Memory B cell (primary cell): Measurements from ENCODE around the gene LTB4R.

Experiments
- ATAC-seq: fragments of 150-1000 bp; cut with Tn5 transposase; 2 replicates; pipeline ENCODE4 v1.10.0; 2021; ENCODE audit warnings: low read depth, mild to moderate bottlenecking, moderate library complexity
- DNase-seq, 2 donors: peaks; one replicate each; pipeline ENCODE4 v3.0.0; 2022; ENCODE audit warnings: low spot score in 2 of 2
- H3K27ac Mint-ChIP-seq: one replicate; pipeline ENCODE4 v1.8.0; 2022; ENCODE audit warnings: mild to moderate bottlenecking, moderate library complexity, mixed read lengths
- H3K27me3 Mint-ChIP-seq: one replicate; pipeline ENCODE4 v1.8.0; 2022; ENCODE audit warnings: mixed read lengths
- H3K36me3 Mint-ChIP-seq: one replicate; pipeline ENCODE4 v1.8.0; 2022; ENCODE audit warnings: mild to moderate bottlenecking, mixed read lengths
- H3K4me1 Mint-ChIP-seq: one replicate; pipeline ENCODE4 v1.8.0; 2022; ENCODE audit warnings: mixed read lengths
- H3K4me3 Mint-ChIP-seq: one replicate; pipeline ENCODE4 v1.8.0; 2022; ENCODE audit warnings: mild to moderate bottlenecking, moderate library complexity, mixed read lengths
- H3K9me3 Mint-ChIP-seq: one replicate; pipeline ENCODE4 v1.8.0; 2022; ENCODE audit warnings: mixed read lengths

Gene LTB4R

DNA sequence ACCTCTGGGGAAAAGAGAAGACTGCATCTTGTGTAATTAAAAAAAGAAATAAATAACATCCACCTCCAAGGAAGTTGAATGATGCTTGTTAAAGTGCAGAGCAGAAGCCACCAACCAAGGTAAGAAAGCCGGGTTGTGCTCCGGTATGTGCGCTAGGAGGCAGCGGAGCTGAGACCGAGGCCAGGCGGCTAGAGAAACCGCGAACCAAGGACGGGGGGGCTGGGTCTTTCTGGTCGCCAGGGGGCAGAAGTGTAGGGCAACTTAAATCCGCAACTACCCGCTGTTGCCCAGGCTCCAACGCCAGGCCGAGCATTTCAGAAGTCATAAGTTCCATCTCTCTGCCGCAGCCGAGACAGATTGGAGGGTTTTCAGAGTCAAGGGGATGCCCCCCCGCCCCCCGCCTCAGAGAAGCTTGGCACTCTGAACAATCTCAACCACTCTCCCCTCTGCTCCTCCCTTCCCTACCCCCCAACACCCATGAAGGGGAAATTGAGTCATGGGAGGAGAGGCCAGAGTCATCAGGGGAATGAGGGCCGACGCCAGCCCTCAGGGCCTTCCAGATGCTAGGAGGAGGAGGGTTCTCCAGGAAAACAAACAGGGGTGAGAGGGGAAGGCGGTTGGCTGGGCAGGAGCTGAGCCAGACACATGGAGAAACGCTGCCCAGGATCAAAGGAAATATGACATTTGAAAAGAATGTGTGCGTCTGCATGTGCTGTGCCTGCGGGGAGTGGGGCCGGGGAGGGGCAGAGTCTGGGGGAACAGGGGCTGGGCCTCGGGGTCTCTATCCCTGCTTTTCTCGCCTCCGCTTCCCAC lies 54.5 kb downstream of the LTB4R start:
- ATAC-seq (peak; percentile 62), DNase-seq (peak; percentile 74 to 77)
- Mint-ChIP-seq H3K36me3 (no peaks in the 10 kb centered on the region), H3K27me3 (peaks cover 15% of the 10 kb centered on the region), H3K4me3 (peak overlapping the region; percentile 92), H3K27ac (peak overlapping the region; percentile 84), H3K9me3 (no peaks in the 10 kb centered on the region), H3K4me1 (peaks cover 29% of the 10 kb centered on the region)

DNA sequence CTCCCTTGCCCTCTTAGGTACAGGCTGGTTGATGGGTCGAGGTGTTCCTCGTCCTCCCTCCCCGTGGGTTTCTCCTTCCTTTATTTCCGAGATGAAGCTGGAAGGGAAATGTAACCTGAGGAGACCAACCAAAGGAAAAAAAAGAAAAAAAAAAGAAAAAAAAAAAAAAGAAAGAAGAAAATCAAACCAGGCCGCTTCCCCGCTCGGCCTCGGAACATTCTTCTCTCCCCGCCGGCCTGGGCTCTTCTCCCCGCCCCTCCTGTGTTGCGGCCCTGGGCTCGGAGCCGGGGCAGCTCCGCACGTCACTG lies 55.1 kb downstream of the LTB4R start:
- Mint-ChIP-seq H3K4me1 (peaks cover 29% of the 10 kb centered on the region), H3K27ac (peak overlapping the region; percentile 84), H3K27me3 (peaks cover 15% of the 10 kb centered on the region), H3K4me3 (peak overlapping the region; percentile 92), H3K9me3 (no peaks in the 10 kb centered on the region), H3K36me3 (no peaks in the 10 kb centered on the region)
- DNase-seq (no peak), ATAC-seq (no peak)

DNA sequence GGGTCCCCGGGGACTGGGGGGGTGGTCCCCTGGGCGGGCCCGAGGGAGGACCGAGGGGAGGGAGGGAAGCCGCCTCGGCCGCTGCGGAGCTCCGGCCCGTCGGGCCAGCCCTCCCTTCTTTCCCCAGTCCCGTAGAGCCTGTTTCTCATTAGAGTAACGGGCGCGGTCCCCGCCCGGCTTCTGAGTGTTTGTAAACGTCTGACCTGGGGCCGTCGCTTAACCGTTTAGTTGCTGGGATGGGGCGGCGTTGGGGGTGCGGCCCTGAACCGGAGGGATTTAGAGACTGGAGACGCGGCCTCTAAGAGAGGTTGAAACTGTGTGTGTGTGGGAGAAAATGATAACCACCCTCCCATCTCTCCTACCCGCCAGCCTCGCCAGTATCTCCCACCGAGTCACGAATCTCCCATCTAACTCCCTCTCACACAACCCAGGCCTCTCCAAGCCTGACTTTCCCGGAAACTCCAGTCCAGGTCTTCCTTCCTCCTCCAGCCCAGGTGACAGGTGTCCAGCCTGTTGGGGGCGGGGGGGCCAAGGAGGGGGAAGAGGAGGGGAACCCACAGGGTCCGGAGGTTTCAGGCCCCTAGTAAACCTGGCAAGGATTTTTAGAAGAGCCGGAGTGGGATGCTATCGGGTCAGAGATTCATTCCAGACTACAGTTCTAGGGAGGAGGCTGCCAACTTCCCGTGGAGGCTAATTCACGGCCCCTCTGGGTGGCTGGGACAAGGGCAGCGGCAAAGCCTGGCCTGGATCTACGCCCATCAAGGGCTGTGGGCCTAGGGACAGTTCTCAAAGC lies 55.6 kb downstream of the LTB4R start:
- H3K27ac Mint-ChIP-seq: peak overlapping the region; percentile 84
- peaks cover 11% of the 10 kb centered on the region for H3K27me3 Mint-ChIP-seq
- H3K36me3 Mint-ChIP-seq: no peaks in the 10 kb centered on the region
- peaks cover 29% of the 10 kb centered on the region for H3K4me1 Mint-ChIP-seq
- ATAC-seq (peak; percentile 79), DNase-seq (peak; percentile 89 to 96)
- H3K9me3 Mint-ChIP-seq: no peaks in the 10 kb centered on the region
- peak overlapping the region; percentile 92 for H3K4me3 Mint-ChIP-seq
